ENCODE results near the gene KCNK7.

DNA sequence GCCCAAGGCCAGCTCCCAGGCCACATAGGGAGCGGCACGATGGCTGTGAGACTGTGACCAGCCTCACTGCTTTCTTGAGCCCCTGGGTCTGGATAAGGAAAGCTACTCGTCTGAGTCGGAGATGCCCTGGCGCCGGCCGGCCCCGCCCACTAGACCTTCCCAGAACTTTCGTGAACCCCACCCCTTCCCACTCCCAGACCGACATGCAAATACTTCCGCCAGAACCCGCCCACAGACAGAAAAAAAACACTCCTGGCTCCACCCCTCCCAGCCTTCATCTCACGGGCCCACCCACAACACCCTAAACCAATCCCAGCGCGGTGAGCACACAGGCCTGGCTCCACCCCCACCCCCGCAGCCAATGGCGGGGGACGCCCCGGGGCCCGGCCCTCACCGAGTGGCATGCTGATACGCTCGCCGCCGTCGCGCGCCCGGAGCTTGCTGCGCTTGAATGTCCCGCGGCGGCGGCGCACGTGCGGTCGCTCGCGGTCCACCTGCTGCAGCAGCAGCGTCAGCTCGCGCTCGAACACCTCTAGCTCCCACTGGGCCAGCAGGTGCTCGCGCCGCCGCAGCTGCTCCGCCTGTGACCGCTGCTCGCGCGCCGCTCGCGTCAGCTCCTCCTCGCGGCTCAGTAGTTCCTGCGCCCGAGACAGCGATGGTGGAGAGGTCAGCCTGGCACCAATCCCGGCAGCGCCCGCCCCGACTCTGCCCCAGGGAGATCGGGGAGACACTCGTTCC, 11.4 kb upstream of the KCNK7 start:
- TF ChIP-seq POLR2AphosphoS5 (IDR thresholded peaks at IDR 0.05; ENCODE audit: low read depth, low read length) (no peak), TAF1 (IDR thresholded peaks at IDR 0.05; ENCODE audit: low read depth, low read length) (no peak), POLR2A (IDR thresholded peaks at IDR 0.05; ENCODE audit: low read depth, low read length) (no peak)

Measured in GM12891 (cell line).